C4-2B (cell line): ENCODE data around the gene UBE2U.

Experiments
- CTCF ChIP-seq: fragments of 450-650 bp; conservative IDR thresholded peaks from 2 replicates; pipeline ENCODE4 v1.5.1; 2017; ENCODE audit warnings: mild to moderate bottlenecking
- ZFX ChIP-seq: fragments of 450-650 bp; IDR thresholded peaks from 2 replicates; pipeline ENCODE4 v1.6.1; 2017

DNA sequence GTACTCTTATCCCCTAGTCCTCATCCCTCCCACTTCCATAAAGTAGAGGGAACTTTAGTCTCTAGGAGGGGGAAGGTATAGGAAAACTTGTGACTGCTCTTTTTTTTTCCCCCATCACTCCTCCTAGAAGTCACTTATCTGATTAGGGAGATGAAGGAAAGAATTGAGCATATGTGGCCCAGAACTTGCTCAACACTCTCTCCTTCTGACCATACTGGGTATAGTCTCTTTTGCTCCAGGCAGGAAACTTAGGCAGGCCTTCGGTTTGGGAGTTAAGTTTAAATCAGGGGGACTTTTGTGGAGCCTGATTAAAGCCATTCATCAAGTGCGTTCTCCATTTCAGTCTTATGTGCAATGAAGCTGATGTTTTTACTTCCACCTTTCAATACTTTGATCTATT lies 5.8 kb downstream of the UBE2U start:
- TF ChIP-seq CTCF (no peak), ZFX (no peak)
